Embryonic facial prominence (tissue), 1 donor: ENCODE results near the gene NAT8L.

Experiments used
- DNase-seq: peaks from one replicate; pipeline ENCODE4 v3.0.0-alpha.2; 2016; ENCODE audit errors: extremely low spot score

Gene NAT8L

DNA sequence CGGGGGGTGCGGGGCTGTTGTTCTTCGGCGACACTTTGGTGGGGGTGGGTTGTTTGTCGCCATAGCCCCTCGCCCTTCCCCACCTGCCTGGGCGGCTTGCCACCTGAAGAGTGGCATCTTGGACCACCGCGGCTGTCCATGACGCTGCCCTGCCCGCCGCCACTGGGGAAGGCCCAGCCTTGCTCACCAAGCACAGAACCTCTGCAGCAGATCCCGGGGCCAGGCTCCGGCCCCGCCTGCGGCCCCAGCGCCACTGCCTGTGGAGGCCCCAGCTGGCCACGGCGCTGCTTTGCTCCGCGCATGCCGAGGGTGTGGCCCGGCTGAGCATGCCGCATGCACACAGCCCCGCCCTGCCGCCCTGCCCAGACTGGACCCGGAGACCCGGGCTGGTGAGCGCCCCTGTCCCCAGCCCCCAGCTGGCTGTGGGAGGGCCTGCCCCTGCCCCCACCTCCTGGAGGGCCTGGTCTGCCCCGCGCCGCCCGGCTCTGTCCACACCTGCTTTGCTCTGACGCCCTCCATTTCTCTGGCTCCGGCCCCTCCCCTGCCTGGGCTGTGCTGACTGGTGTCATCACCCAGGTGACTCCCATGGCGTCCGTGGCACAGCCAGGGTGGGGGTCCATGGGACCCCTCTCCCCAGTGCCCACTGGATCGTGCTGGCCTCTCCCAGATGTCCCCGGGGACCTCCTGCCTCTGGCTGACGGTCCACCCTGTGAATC lies 5.3 kb downstream of the NAT8L start:
- no peak for DNase-seq

DNA sequence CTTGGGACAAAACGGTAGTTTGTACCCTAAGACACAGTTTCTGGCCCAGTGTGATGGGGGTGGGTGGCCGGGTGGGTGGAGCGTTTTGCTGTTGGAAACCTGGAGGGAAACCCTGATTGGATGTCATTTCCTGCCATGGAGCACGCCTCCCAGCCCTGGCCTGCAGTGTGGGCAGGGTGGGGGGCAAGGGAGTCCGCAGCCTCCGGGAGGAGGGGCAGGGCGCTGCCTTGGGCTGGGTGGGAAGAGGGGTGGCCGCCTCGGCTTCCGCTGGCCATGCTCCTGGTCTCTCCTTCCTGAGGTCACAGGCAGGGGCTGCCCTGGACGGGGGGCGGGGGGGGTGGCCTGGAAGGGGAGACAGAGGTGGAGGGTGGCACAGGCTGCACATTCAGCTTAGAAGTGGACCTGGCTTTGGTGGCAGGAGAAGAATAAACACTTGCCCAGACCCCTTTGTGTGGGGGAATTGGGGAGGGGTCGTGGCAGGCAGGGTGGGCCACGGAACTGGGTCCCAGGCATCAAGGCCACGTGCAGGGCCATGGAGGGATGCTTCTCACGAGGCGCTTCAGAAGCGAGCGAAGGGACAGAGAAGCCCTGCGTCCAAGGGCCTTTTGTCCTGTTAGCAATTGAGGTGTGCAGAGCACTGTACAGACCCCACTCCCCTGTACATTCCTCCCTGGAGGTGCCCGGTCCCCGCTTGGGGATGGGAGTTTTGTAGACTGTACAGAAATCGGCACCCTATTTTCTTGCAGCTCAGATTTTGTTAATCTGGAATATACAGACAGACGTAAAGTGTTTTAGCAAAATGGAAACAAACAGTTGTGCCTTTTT lies 6.2 kb downstream of the NAT8L start:
- DNase-seq: no peak

DNA sequence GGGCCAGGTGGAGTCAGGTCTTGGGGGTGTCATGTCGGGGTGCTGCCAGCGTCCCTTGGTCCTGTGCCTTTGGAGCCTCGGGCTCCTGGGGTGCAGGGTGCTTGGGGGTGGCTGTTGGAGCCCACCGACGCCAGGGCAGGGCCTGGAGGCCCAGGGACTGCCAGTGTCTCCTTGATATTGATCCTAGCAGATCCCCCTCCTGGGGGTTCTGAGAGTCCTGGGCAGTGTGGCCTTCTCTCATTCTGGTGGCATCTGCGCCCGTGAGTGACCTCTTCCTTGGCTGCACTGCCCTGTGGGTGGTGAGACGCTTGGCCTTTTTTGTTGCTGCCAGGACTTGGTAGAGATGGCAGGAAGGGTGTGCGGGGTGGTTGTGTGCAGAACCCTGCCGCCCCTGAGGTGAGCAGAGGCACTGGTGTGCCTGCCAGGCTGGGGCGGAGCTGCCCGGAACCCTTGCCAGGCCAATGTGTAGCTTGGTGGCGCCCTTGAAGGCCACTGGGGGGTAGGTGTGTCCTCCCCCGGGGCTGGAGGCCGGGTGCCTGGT lies 7.0 kb downstream of the NAT8L start:
- DNase-seq: no peak

DNA sequence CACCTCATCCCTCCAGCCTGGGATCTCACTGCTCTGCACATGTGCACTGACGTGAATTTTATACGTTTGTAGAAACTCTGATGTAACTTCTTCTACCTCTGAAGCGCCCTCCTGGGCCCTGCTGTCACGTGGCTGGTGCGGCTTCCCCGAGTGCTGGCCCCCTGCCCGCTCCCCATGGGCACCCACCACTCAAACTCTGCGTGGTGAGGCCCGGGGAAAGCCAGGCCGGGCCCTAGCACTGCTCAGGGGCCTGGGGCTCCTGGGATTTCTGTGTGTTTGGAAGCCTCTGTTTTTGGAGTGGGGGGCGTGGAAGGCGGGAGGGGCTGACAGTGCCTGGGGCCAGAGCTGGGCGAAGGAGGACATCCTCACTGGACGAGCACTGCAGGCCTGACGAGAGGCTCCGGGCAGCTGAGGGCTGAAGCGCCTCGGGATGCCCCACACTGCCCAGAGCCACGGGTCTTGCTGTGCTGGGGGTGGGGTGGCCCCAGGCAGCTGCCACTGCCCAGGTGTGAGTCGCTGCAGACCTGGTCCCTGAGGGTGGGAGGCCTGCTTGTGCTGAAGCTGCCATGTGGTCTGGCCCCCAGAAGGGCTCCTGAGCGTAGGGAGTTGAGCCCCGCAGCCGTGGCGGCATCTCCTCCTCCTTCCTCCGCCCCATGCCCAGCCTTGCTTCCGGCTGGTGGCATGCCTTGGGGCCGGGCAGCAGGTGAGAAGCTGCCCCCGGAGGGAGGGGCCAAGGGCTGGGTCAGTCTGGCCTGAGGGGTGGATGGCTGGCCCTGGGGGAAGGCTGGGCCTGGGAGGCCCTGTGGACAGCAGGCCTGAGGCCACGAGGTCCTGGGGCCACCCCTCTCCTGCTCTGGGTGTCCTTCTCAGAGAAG lies 7.7 kb downstream of the NAT8L start:
- no peak for DNase-seq

DNA sequence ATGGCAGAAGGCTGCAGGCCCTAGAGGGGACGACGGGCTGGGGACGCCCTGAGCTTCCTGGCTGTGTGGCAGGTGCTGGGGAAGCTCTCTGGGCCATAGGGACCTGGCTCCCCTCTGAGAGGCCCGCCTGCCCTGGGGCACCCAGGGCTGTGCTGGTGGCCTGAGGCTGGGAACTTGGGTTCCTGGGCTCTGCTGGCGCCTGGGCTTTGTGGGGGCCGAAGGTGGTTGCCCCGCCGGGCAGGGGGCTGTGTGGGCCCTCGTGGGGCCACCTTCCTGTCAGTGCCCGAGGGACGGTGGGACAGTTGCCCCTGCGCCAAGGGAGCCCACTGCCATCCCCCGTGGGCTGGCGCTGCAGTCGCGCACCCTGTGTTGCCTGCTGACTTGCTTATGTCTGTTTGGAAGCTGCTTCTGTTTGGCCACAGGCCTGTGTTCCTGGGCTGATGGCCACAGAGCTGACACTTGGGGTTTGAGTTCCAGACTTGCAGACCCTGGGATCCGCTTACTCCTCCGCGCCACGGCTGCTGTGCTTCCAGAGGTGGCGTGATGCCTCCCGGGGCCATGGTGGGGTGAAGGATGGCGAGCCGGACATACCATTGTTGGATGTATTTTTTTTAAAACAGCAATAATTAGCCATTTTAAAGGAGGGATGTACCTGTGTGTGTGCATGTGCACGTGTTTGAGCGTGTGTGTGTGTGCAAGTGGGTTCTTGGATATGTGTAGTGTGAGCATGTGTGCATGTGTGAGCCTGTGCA lies 8.5 kb downstream of the NAT8L start:
- DNase-seq: no peak

DNA sequence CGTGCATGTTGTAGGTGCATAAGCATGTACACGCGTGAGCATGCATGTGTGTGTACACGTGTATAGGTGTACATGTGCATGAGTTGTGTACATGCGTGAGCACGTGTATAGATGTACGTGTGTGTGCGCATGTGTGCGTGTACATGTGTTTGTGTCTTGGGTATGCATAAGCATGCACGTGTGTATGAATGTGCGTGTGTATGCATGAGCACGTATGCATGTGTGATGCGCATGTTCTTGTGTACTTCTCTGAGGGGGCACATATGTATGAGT lies 9.0 kb downstream of the NAT8L start:
- no peak for DNase-seq

DNA sequence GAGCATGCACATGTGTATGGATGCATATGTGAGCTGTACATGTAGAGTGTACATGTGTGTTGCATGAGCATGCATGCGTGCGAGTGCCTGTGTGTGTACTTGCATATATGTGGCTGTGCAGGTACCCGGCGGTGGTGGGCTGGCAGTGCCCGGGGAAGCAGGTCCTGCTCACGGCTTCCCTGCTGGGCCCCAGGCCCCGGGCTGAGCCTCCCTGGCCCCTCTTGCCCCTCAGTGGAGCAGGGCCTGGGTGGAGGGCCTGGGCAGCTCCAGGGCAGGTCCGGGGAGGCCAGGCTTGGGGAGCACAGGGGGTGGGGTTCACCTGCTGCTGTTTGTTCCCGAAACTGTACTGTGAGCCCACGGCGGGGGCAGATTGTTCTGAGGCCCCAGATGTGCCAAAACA lies 9.4 kb downstream of the NAT8L start:
- DNase-seq: no peak

DNA sequence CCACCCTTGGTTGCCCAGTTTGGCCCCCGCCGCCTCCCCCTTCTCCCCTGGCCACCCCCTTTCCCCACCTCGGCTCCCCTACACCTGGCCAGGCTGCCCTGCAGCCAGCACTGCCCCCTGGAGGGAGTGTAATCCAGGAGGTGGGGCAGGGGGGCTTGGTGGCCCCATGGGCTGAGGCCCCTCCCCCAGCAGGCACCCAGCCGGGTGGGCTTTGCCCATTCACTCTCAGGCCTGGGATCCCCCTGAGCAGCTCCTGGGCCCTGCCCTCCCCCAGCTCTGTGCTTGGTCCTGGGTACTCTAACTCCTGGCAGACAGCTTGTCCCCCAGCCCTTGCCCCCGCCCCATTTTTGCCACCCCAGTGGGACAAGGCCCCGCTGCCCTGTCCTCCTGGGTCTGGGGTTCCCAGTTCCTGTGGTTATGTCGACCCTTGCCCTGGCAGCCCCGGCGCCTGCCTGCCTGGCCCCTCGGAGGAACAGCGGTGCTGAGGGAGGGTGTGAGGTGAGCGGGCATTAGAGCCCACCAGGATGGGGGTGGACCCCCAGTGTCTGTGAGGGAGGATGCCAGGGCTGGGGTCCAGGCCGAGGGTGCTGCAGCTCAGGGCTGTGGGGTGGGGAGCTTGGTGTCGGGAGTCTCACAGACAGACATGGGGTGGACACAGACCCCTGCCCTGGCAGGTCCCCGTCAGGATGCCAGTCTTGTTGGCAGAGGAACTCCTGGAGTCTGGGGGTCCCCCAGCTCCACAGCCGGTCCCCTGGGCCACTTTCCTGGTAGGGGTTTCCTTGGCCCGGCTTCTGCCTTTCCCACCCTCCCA lies 10.2 kb downstream of the NAT8L start:
- no peak for DNase-seq

DNA sequence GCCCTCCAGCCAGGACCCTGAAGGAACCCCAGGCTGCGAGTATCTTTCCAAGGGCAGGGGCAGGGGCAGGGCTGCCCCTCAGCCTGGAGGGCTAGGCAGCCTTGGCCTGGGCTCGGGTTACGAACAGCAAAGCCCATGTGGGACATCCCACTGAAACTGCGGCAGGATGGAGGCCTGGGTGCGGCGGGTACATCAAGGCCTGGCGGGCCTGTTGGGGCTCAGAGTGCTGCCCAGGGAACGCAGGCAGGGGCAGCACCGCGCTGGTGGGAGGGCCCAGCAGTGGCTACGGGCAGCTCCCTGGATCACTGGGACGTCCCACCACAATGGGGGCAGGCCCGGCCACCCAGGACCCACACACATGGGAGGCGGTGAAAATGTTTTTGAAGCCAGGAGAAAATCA lies 10.9 kb downstream of the NAT8L start:
- no peak for DNase-seq

DNA sequence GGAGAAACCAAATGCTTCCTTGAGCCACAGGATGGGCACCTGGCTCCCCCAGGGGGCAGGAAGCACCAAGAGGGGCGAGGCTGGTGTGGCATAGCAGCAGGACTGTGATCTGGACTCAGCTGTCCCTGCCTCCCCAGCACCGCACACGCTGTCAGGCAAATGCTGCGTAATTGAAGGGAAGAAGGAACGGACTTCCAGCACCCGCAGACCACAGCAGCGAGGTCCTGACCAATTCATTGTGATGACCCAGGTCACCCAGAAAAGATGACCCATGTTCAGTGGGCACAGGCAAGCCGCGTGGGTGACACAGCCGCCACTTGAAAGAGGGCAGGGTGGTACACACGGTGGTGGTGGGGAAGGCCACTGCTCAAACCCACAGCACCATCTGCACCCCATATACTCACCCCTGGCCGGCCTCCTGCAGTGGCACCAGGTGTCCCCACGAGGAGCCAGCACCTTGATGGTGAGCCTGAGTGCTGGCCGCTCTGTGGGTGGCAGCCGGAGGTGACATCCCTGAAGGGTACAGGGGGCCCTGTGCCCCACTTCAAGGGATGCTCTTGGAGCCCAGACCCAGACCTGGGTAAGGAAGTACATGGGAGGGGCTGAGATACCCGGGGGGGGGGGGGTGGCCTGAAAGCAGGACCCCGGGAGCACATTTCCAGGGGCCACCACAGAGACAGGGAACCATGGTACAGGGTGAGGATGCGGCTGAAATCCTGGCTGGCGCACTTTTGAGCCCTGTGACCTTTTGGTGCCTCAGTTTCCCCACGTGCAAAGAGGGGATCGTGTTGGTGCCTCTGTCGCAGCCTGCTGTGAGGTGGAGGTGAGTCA lies 11.5 kb downstream of the NAT8L start:
- no peak for DNase-seq

DNA sequence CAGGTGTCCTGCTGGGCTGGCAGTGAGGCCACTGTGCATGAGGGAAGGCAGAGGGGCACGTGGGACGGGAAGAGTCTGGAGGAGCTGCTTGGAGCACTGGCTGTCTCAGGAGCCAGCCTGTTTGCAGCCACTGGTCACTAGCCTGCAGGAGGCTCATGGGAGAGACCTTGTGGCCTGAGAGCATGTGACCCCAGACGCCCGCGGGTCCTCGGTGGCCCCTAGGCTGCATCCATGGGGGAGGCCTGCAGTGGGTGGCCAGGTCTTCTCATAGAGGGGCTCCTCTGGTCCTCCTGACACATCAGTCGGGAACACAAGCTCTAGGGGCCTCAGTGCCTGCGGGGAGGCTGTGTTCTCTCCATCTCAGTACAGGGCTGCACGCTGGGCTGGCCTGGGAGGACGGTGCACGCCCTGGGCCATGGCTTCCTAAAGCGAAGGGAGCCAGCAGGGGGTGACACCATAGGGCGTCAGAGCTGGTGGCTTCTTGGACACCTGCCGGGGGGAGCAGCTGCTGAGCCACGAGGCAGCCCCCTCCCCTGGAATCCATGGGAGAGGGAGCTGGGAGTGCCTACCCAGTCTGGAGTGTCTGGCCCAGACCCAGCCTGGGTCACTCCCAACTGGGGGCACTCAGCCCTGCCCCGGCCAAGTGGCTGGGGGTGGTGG lies 12.3 kb downstream of the NAT8L start:
- no peak for DNase-seq

DNA sequence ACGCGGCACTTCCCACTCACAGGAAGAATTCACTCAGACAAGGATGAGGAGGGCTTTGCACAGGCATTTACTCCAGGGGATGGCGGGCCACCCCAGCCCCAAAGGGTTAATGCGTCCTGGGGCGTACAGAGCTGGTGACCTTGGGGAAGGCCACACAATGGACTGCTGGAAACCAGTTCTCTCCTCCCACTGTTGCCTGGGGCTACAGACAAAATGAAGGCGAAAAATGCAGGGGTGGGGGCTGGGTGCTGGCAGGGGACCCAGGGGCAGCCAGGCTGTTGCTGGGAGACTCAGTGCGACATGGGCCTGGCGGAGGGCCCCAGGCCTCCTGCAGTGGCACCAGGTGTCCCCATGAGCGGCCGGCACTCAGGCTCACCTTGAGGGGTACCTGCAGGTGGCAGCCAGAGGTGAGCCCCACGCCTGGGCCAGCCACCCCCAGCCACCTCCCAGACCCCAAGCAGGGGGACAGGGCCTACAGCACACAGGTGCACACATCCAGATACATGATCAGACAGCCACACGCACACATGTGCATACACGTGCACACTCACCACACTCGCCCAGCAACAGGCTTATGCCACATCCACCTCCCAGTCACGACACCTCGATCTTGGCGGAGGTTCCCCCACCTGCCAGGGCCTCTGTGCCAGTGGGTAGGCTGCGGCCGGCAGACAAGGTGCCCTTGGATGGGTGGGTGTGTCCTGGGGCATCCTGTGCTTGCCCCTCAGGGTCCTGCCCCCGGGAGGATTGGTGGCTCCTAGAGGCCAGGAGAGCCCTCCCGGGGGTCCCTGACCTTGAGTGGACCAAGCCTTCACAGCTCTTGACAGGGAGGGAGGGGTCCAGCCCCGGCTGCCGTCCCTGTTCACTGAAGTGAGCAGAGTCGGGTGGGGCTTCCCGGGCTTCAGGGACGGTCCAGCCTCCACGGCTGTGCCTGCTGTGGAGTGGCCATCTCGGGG lies 13.1 kb downstream of the NAT8L start:
- DNase-seq: no peak

DNA sequence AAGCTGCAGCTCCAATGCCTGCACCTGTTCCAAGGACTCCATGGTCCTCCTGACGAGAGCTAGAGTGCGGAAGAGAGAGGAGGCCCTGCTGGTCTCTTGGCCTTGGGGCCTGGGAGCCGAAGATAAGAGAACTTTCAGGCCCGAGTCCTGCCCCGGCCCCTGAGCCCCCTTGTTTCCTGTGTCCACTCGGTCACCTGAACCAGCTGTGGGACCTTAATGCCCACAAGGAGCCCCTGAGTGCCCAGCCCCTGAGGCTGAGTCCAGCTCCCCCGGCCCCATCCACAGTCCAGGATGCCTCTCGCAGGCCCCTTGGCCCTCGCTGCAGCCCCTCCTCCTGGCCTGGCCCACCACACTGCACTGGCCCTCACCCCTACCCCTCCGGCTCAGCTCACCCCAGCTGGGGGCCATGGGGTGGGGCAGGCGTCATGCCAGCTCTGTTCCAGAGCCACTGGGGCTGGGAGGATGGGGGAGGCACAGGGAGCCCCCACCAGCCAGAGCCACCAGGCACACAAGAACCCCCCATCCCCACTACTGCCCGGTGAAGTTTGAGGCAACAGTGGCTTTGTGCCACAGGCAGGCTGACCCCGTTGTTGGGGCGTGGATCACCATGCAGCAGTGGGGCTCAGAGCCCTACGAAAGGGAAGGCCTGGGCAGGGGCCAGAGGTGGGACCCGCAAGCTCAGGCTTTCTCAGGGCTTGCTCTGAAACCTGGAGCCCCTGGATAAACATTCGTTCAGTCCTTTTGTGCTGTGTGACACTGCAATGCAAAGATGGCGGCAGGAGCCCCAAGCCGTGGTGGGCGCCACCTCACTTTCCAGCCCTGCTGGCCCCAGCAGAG lies 14.1 kb downstream of the NAT8L start:
- DNase-seq: no peak

DNA sequence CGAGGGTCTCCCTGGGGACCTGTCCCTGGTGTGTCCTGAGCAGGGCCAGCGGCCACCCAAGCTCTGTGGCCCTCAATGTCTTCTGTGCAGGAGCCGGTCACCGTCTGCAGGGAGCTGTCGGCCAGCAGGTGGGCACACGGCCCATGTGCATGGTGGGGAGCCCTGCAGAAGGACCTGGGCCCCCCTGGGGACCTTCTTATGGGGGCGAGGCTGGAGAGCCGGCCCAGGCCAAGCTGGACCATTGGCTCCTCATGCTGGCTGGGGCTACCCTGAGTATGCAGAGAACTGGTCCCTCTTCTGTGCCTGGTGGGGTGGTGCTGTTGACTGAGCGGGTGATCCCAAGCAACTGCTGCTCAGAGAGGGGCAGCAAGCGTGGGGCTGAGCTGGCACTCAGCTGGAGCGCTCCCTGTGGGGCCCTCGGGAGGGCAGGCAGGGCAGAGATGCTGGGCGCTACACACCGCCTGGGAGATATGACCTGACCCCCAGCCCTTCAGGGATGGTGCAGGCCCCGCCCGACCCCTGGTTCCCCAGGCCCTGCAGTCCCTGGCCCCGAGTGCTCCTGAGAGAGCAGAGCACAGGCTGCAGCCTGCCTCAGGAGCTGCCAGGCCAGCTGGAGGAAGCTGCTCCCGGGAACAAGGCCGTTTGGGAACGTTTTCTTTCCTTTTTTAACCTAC lies 14.8 kb downstream of the NAT8L start:
- no peak for DNase-seq

DNA sequence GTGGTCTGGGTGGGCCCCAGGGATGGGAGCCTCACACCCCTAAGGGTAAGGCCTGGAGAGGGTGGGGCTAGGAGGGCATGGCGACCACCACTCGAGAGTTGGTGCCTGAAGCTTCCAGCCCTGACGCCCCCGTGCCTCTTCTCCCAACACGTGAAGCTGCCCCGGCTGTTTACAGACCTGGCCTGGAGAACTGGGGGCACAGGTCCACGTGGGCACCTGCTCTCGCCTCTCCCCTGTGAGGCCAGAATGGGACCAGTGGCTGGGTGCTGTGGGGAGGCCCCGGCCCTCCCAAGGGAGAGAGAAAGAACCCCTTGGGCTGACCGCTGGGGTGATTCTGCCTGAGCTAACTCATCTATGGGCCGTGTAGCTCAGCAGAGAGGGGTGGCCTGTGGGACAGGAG lies 15.5 kb downstream of the NAT8L start:
- DNase-seq: no peak

DNA sequence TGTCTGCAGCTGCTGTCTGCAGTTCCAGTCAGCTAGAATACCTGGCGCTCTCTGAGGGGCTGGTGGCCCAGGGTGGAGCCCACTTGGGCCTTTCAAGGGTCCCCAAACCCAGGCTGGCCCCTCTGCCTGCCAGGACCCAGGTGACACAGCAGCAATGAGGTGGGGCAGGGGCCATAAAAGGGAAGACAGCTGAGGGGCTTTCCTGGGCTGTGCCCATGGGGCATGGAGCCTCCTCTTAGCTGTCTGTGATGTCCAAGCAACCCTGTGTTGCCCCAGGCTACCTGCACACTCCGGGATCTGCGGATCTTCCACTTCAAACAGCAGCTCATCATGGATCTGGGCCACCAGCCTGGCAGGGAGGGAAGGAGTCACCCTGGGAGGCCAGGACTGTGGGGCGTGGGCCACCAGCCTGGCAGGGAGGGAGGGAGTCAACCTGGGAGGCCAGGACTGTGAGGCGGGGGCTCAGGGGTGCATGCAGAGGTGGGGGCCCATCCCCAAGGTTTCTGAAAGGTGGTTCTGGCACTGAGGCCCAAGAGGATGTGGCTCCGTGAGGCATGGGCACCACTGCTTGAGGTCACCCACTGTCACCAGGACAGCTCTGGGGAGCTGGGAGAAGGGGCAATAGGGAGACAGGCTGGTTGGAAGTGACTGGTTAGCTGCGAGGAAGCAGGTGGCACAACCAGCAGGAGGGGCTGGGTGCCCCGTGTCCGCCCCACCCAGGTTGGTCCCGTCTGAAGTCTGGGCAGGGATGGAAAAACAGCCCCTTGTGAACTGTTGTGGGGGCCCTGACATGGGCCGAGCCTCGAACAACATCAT lies 16.3 kb downstream of the NAT8L start:
- no peak for DNase-seq
